Thyroid gland (tissue), 4 donors: Measurements from ENCODE around the gene LIPF. TPM values are rescaled to one million over a fixed set of nuclear protein-coding genes. Genes with fewer than 3 reads are reported as not detected.
"Not testable (repeated sequence)": the region's sequence is repeated elsewhere in the genome, so short reads cannot be mapped to it uniquely, and the experiment has no call there.

Source experiments
- DNase-seq, 2 donors: peaks; one replicate each; pipeline ENCODE4 v3.0.0-alpha.2; 2019
- H3K27ac ChIP-seq, 3 donors: fragments of 200-600 bp; sonication (generic); 1 replicate in 2 of 3; 2 replicates in 1 of 3; pipeline ENCODE4 v1.5.1; 2016 to 2019; ENCODE audit warnings: mild to moderate bottlenecking in 1 of 3, moderate library complexity in 1 of 3
- H3K27me3 ChIP-seq: fragments of 200-600 bp; sonication (generic); one replicate; pipeline ENCODE4 v1.5.1; 2019
- H3K36me3 ChIP-seq, 2 donors: fragments of 200-600 bp; sonication (generic); one replicate each; pipeline ENCODE4 v1.5.1; 2016 to 2019
- H3K4me1 ChIP-seq, 2 donors: fragments of 200-600 bp; sonication (generic); one replicate each; pipeline ENCODE4 v1.5.1; 2017 to 2019
- H3K4me3 ChIP-seq, 3 donors: fragments of 200-600 bp; sonication (generic); replicated peaks in 1 of 3; 1 replicate in 2 of 3; 2 replicates in 1 of 3; pipeline ENCODE4 v1.5.1; 2016; ENCODE audit warnings: mild to moderate bottlenecking in 1 of 3
- H3K9me3 ChIP-seq: fragments of 200-600 bp; sonication (generic); one replicate; pipeline ENCODE4 v1.5.1; 2017
- POLR2A ChIP-seq, 2 donors: fragments of 450-650 bp; IDR thresholded peaks; one replicate each; pipeline ENCODE4 v1.6.1; 2017; ENCODE audit warnings: antibody characterized with exemption in 2 of 2, mild to moderate bottlenecking in 2 of 2, moderate library complexity in 1 of 2
- WGBS, 2 donors: methylation state at CpG; one replicate each; pipeline ENCODE4 v1.1.5; 2017; 5-methylcytosine and 5-hydroxymethylcytosine counted together
- intact Hi-C: fragments of 100-400 bp; cut with DNase I; formaldehyde crosslinking; loops from one replicate; pipeline ENCODE4 v1.15.1; 2023
- total RNA-seq, 4 donors: library from RNA; depleted of rRNA; stranded (reverse); fragments of >200 nt; gene quantifications; one replicate each; pipeline ENCODE4 v1.2.3, GENCODE V29; 2016
- TF ChIP-seq, protein P1 (sequence below), 6 experiments: fragments of 200-600 bp in 3 of 6; fragments of 450-650 bp in 3 of 6; sonication (generic) in 3 of 6; IDR thresholded peaks; one replicate each; pipeline ENCODE4 v1.5.1; 2016 to 2019; ENCODE audit warnings: antibody characterized with exemption in 6 of 6, mild to moderate bottlenecking in 2 of 6, inconsistent platforms in 1 of 6, moderate library complexity in 1 of 6

Gene LIPF
- total RNA-seq, 4 donors from 2014 or later: not detected

DNA sequence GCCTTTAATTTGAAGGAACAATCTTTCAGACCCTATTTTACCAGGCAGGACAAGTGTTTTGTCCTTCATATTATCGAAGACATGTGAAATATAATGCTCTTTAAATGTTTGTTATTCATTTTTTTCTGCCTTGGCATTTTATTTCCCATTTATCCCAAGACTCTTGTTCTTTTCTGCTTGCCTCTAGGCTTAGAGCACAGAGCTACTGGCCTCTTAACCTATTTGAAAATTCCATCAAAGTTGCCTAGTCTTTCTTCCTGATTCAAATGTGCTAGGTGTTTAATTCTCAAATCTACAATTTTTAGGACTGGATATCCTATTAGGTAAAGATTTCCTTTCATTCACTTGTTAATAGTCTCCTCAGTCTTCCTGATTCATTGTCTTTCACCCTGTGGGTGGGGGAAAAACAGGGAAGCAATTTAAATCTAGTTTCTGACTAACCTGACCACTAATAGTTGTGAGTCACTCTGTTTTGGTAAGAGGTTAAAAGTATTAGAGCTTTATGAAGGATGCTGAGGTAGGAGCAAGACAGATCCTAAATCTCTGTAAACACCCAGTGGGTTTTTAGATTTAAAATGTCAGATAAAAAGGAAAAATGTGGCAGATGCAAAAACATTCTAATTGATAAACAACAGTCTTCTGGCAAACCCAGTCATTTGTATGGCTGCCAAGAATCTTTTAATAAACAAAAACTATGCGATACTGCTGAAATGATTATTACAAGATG lies 43.4 kb downstream of the LIPF start:
- WGBS, 2 donors: 62 to 72% methylated on average over 2 of the region's 2 CpGs
- no peak for DNase-seq
- Histone ChIP-seq H3K27ac (no peak overlapping the region), H3K36me3 (no peaks in the 10 kb centered on the region), H3K4me3 (no peak overlapping the region), H3K27me3 (no peaks in the 10 kb centered on the region), H3K4me1 (no peaks in the 10 kb centered on the region), H3K9me3 (no peaks in the 10 kb centered on the region)
- TF ChIP-seq, protein P1, sequence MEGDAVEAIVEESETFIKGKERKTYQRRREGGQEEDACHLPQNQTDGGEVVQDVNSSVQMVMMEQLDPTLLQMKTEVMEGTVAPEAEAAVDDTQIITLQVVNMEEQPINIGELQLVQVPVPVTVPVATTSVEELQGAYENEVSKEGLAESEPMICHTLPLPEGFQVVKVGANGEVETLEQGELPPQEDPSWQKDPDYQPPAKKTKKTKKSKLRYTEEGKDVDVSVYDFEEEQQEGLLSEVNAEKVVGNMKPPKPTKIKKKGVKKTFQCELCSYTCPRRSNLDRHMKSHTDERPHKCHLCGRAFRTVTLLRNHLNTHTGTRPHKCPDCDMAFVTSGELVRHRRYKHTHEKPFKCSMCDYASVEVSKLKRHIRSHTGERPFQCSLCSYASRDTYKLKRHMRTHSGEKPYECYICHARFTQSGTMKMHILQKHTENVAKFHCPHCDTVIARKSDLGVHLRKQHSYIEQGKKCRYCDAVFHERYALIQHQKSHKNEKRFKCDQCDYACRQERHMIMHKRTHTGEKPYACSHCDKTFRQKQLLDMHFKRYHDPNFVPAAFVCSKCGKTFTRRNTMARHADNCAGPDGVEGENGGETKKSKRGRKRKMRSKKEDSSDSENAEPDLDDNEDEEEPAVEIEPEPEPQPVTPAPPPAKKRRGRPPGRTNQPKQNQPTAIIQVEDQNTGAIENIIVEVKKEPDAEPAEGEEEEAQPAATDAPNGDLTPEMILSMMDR (IDR thresholded peaks at IDR 0.05): no peak
- no peak for TF ChIP-seq POLR2A (IDR thresholded peaks at IDR 0.05)
- intact Hi-C loops: no loop called here

DNA sequence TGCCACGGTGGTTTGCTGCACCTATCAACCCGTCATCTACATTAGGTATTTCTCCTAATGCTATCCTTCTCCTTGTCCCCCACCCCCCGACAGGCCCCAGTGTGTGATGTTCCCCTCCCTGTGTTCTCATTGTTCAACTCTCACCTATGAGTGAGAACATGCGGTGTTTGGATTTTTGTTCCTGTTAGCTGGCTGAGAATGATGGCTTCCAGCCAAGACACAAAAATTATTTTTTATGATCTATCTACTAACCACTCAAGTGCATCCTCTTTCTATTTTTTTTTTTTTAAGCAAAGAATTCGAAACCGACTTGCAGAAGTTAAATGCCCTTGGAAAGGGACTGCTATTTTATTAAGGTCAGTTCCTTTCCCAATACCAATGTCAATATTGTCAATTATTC lies 45.1 kb downstream of the LIPF start:
- intact Hi-C loops: not testable (repeated sequence)

DNA sequence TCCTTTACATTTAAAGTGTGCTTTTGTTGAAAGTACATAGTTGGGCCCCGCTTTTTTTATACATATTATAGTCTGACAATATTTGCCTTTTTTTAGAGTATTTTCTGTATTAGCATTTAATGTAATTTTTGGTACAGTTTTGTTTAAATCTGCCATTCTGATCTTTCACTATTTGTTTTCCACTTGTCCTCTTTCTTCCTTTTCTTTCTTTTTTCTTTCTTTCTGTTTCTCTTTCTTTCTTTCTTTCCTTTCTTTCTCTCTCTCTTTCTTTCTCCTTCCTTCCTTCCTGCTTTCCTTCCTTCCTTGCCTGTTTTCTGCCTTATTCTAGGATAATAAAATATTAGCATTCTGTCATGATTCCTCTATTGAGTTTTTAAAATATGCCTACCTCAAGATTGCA lies 51.3 kb downstream of the LIPF start:
- no peak overlapping the region for H3K27ac ChIP-seq
- DNase-seq: no peak
- TF ChIP-seq POLR2A (IDR thresholded peaks at IDR 0.05): no peak
- TF ChIP-seq, protein P1 (IDR thresholded peaks at IDR 0.05): no peak
- 94 to 96% methylated on average over 1 of the region's 1 CpG for WGBS, 2 donors
- H3K9me3 ChIP-seq: no peaks in the 10 kb centered on the region
- H3K36me3 ChIP-seq: no peaks in the 10 kb centered on the region
- no peak overlapping the region for H3K4me3 ChIP-seq
- H3K27me3 ChIP-seq: no peaks in the 10 kb centered on the region
- intact Hi-C loops: no loop called here
- no peaks in the 10 kb centered on the region for H3K4me1 ChIP-seq

More for the DNA sequence above, 45.1 kb downstream of the LIPF start:
- not testable (repeated sequence) for H3K27me3 ChIP-seq, H3K9me3 ChIP-seq, H3K4me1 ChIP-seq, H3K36me3 ChIP-seq, DNase-seq, H3K4me3 ChIP-seq, H3K27ac ChIP-seq
- 53 to 69% methylated on average over 6 of the region's 6 CpGs for WGBS, 2 donors

DNA sequence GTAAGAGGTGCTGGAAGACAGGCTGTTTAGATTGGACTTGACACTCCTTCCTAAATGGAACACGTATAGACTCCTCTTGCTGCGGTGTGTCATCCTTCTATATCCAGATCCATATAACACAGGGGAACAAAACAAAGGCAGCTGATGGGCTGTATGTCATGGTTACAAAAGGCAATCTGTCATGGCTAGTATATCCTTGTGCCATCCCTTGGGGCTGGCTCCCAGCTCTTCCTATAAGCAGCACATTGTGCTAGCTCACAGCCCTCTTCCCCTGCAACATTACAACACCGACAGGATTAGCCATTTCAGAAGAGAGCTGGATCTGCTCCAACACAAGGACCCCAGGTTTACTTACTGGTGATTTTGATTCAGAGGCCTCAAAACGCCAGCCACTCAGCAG lies 57.1 kb downstream of the LIPF start:
- no peaks in the 10 kb centered on the region for H3K4me1 ChIP-seq
- H3K4me3 ChIP-seq: no peak overlapping the region
- H3K27me3 ChIP-seq: no peaks in the 10 kb centered on the region
- no peaks in the 10 kb centered on the region for H3K36me3 ChIP-seq
- H3K9me3 ChIP-seq: no peaks in the 10 kb centered on the region
- 72 to 80% methylated on average over 4 of the region's 4 CpGs for WGBS, 2 donors
- H3K27ac ChIP-seq: no peak overlapping the region
- no peak for DNase-seq
- TF ChIP-seq, protein P1 (IDR thresholded peaks at IDR 0.05): no peak
- no peak for TF ChIP-seq POLR2A (IDR thresholded peaks at IDR 0.05)
- intact Hi-C loops: no loop called here

DNA sequence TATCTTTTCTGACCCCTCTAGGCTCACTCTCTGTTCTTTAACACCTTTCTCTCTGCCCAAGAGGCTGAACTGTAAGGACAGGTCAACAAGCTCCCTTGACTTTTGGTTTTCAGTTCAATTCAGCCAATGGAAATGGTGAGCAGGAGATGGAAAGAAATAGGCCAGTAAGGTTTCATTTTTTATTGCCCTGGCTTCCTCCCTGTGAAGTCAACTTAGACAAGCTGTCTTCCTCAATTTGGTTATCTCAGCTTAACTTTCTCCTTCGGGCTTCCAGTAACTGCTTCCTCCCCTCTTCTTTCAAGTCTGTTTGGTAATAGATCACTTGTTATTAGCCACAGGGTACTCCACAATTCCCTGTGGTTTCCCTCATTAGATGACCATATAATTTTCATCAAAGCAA lies 61.6 kb downstream of the LIPF start:
- Histone ChIP-seq H3K4me1 (peaks cover 0 to 5% of the 10 kb centered on the region in 2 donors), H3K9me3 (no peaks in the 10 kb centered on the region), H3K4me3 (no peak overlapping the region), H3K36me3 (no peaks in the 10 kb centered on the region), H3K27ac (no peak overlapping the region), H3K27me3 (no peaks in the 10 kb centered on the region)
- intact Hi-C loops: no loop called here
- TF ChIP-seq, protein P1 (IDR thresholded peaks at IDR 0.05): no peak
- WGBS, 2 donors: 62 to 71% methylated on average over 1 of the region's 1 CpG
- no peak for DNase-seq
